G401.6 (cell line): ENCODE data around the gene MRPL52.

Source experiments
- FAIRE-seq: peaks from 2 replicates; lab custom pipeline; 2012; peaks lifted over from hg19 to GRCh38; lab: Jason Lieb, UNC

The MRPL52 gene

DNA sequence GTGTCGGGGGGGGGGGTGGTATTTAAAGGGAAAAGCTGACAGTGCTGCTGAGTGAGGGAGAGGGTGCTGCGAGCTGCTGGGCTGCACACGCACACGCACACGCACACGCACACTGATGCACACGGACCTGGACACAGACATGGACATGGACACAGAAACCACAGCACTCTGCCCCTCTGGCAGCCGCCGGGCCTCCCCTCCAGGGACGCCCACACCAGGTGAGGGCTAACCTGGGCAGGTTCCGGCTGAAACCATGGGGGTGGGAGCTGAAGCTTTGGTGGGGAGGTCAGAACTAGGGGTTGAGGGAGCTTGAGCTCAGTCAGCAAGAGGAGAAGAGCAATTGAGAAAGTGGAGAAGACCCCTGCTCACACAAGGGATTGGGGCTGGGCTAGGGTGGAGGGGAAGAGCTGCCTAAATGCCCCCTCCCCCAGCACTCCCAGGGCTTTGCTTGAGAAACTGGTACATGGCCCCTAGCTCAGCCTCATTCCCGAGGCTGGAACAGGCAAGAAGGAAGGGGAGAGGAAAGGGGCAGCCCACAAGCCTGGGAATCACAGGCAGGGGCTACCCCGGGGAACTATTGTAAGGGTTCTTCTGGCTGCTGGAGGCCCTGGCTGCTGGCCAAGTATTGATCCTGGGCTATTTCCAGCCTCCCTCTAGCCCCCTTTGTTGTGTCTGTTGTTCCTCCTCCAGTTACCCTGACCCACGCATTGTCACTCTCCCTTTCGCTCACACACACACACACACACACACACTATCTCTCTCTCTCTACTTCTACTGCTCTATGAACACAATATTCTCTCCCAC, 53.7 kb downstream of the MRPL52 start, which contains the start of gene REM2:
REM2 (plus strand) TSS at position 50 of the 804 bp plus-strand sequence; CDS start at position 116, 66 bp downstream.
- FAIRE-seq = no peak

GRCh38 chr14:22884076-22884737, 54.5 kb downstream of the MRPL52 start:
- no peak for FAIRE-seq
